Head of caudate nucleus (tissue), 42 donors: ENCODE measurements around the gene GNAT2.

ENCODE experiments used
- DNase-seq, 42 donors: peaks; one replicate each; pipeline versions ENCODE4 v3.0.0 to v3.0.0-alpha.2; 2020 to 2021; ENCODE audit warnings: mixed read lengths in 7 of 42
- intact Hi-C: fragments of 100-400 bp; cut with DNase I; formaldehyde crosslinking; loops from one replicate; pipeline ENCODE4 v1.15.0; 2022

The GNAT2 gene

GRCh38 chr1:109630898-109631512, 11.6 kb upstream of the GNAT2 start:
- DNase-seq: peak in 1 of 42 donors; percentile 28
- intact Hi-C loops: no loop called here

GRCh38 chr1:109630081-109630897, 10.9 kb upstream of the GNAT2 start:
- intact Hi-C loops: no loop called here
- DNase-seq: peak in 2 of 42 donors; percentile 55 to 75

- no peak for DNase-seq
- intact Hi-C loops: no loop called here
Observed at GRCh38 chr1:109629372-109630030, 10.1 kb upstream of the GNAT2 start.

- intact Hi-C loops: no loop called here
- peak in 35 of 42 donors; percentile 42 to 91 (median 74) for DNase-seq
Observed at GRCh38 chr1:109628540-109629321, 9.3 kb upstream of the GNAT2 start.

- intact Hi-C loops: no loop called here
Observed at GRCh38 chr1:109627692-109628399, 8.4 kb upstream of the GNAT2 start.

GRCh38 chr1:109626682-109627408, 7.4 kb upstream of the GNAT2 start:
- intact Hi-C loops: no loop called here
- peak in 1 of 42 donors; percentile 33 for DNase-seq

More at GRCh38 chr1:109627692-109628399, 8.4 kb upstream of the GNAT2 start:
- no peak for DNase-seq

- intact Hi-C loops: no loop called here
- peak in 3 of 42 donors; percentile 38 to 58 (median 57) for DNase-seq
Observed at GRCh38 chr1:109625601-109626560, 6.5 kb upstream of the GNAT2 start.

- peak in 1 of 42 donors; percentile 34 for DNase-seq
- intact Hi-C loops: no loop called here
Observed at GRCh38 chr1:109625176-109625575, 5.8 kb upstream of the GNAT2 start.

GRCh38 chr1:109624201-109625010, 5.0 kb upstream of the GNAT2 start:
- intact Hi-C loops: loop anchor here (5.0 kb wide), 1 partner anchor 77 kb away; the partner anchor contains the start of gene GNAI3
- peak in 1 of 42 donors; percentile 35 for DNase-seq

GRCh38 chr1:109623601-109624161, 4.3 kb upstream of the GNAT2 start:
- peak in 16 of 42 donors; percentile 35 to 78 (median 56) for DNase-seq
- intact Hi-C loops: loop anchor here (5.0 kb wide), 1 partner anchor 76 kb away; the partner anchor contains the start of gene GNAI3

GRCh38 chr1:109622895-109623294, 3.5 kb upstream of the GNAT2 start:
- intact Hi-C loops: loop anchor here (5.0 kb wide), 1 partner anchor 76 kb away; the partner anchor contains the start of gene GNAI3
- DNase-seq: no peak

GRCh38 chr1:109622137-109622892, 2.9 kb upstream of the GNAT2 start:
- no peak for DNase-seq
- intact Hi-C loops: loop anchor here (5.0 kb wide), 1 partner anchor 75 kb away; the partner anchor contains the start of gene GNAI3

GRCh38 chr1:109621379-109622136, 2.1 kb upstream of the GNAT2 start:
- intact Hi-C loops: loop anchor here (5.0 kb wide), 1 partner anchor 74 kb away; the partner anchor contains the start of gene GNAI3
- peak in 10 of 42 donors; percentile 41 to 76 (median 63) for DNase-seq
